CD4-positive, alpha-beta T cell (primary cell): Measurements from ENCODE around the gene SCUBE1. TPM values are rescaled to one million over a fixed set of nuclear protein-coding genes. Genes with fewer than 3 reads are reported as not detected.

Source experiments
- ATAC-seq: fragments of 200-7000 bp; cut with Tn5 transposase; one replicate; pipeline ENCODE4 v1.10.0; 2022; ENCODE audit warnings: mild to moderate bottlenecking; ENCODE audit not compliant: poor library complexity
- CTCF ChIA-PET: fragments of 350-600 bp; sonication (Branson Sonifier 250); formaldehyde crosslinking; loops from one replicate; lab custom pipeline; 2021; ENCODE audit warnings: antibody characterized with exemption, inconsistent platforms; lab: Charles Lee
- POLR2A ChIA-PET: fragments of 350-600 bp; sonication (Branson Sonifier 250); formaldehyde crosslinking; loops from one replicate; lab custom pipeline; 2021; ENCODE audit warnings: antibody characterized with exemption, inconsistent platforms; lab: Charles Lee
- DNase-seq, 14 experiments: peaks; one replicate each; pipeline ENCODE4 v3.0.0-alpha.2; 2013 to 2020; ENCODE audit warnings: mixed read lengths in 2 of 14
- H3K27ac ChIP-seq, 2 donors: one replicate each; pipeline versions ENCODE4 v1.5.1 to v1.7.0; 2013; ENCODE audit warnings: low read length in 2 of 2, low read depth in 1 of 2, mild to moderate bottlenecking in 1 of 2
- H3K27me3 ChIP-seq, 2 experiments: 1 replicate in 1 of 2; 2 replicates in 1 of 2; pipeline versions ENCODE4 v1.6.1 to v1.7.0; 2013; ENCODE audit warnings: low read length in 2 of 2, control low read depth in 1 of 2, mild to moderate bottlenecking in 1 of 2, moderate library complexity in 1 of 2; ENCODE audit not compliant: insufficient read depth in 2 of 2, control insufficient read depth in 1 of 2
- H3K36me3 ChIP-seq: one replicate; pipeline ENCODE4 v1.6.1; 2013; ENCODE audit warnings: low read length, control low read depth; ENCODE audit not compliant: insufficient read depth
- H3K4me1 ChIP-seq: one replicate; pipeline ENCODE4 v1.6.1; 2013; ENCODE audit warnings: low read length, control low read depth; ENCODE audit not compliant: insufficient read depth
- H3K4me3 ChIP-seq: one replicate; pipeline ENCODE4 v1.5.1; 2013; ENCODE audit warnings: mild to moderate bottlenecking, low read length, moderate library complexity
- H3K9me3 ChIP-seq, 2 experiments: 1 replicate in 1 of 2; 2 replicates in 1 of 2; pipeline versions ENCODE4 v1.6.1 to v1.7.0; 2013; ENCODE audit warnings: low read length in 2 of 2, mild to moderate bottlenecking in 2 of 2, control low read depth in 1 of 2, moderate library complexity in 1 of 2; ENCODE audit not compliant: control insufficient read depth in 1 of 2, insufficient read depth in 1 of 2
- H3K27ac Mint-ChIP-seq: one replicate; pipeline ENCODE4 v1.8.0; 2020; ENCODE audit warnings: mixed read lengths
- H3K27me3 Mint-ChIP-seq: one replicate; pipeline ENCODE4 v1.8.0; 2021; ENCODE audit warnings: mixed read lengths
- H3K36me3 Mint-ChIP-seq: one replicate; pipeline ENCODE4 v1.8.0; 2021; ENCODE audit warnings: low read depth, mixed read lengths
- H3K4me1 Mint-ChIP-seq: one replicate; pipeline ENCODE4 v1.8.0; 2021; ENCODE audit warnings: low read depth, mixed read lengths
- H3K4me3 Mint-ChIP-seq: one replicate; pipeline ENCODE4 v1.8.0; 2020; ENCODE audit warnings: mild to moderate bottlenecking, mixed read lengths
- H3K9me3 Mint-ChIP-seq: one replicate; pipeline ENCODE4 v1.8.0; 2020; ENCODE audit warnings: mixed read lengths
- intact Hi-C, 2 experiments: fragments of 100-400 bp; cut with DNase I in 1 of 2; cut with micrococcal nuclease in 1 of 2; formaldehyde crosslinking; loops; one replicate each; pipeline versions ENCODE4 v1.15.1 to v1.9.0; 2023 to 2025; cut with DNase I, micrococcal nuclease
- total RNA-seq, 174 experiments: library from RNA in 2 of 174; stranded (reverse) in 2 of 174; gene quantifications; one replicate each; pipeline ENCODE4 v1.2.3 and lab custom pipeline; 2021 to 2026
- TF ChIP-seq, protein P1 (sequence below): fragments of 200-600 bp; IDR thresholded peaks from one replicate; pipeline ENCODE4 v1.8.0; 2022; ENCODE audit warnings: antibody characterized with exemption, mild to moderate bottlenecking

SCUBE1 gene
- total RNA-seq, 2 experiments from 2014 or later, result not detected

DNA sequence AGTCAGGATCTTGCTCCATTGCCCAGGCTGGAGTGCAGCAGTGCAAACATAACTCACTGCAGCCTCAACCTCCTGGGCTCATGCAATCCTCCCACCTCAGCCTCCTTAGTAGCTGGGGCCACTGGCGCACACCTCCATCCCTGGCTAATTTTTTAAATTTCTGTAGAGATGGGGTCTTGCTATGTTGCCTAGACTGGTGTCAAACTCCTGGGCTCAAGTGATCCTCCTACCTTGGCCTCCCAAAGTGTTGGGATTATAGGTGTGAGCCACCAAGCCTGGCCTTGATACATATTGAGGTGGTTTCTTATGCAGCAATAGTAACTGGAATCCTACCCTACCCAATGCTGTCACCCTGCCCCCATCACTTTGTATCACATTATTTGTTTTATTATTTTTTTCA, 32.4 kb downstream of the SCUBE1 start:
- Mint-ChIP-seq H3K27ac (no peak overlapping the region), H3K4me3 (no peak overlapping the region), H3K4me1 (no peaks in the 10 kb centered on the region), H3K27me3 (no peaks in the 10 kb centered on the region), H3K36me3 (no peaks in the 10 kb centered on the region), H3K9me3 (no peaks in the 10 kb centered on the region)
- ATAC-seq (no peak), DNase-seq (no peak)
- Histone ChIP-seq H3K4me1 (no peaks in the 10 kb centered on the region), H3K9me3 (no peaks in the 10 kb centered on the region), H3K27me3 (no peaks in the 10 kb centered on the region), H3K27ac (no peak overlapping the region), H3K4me3 (no peak overlapping the region), H3K36me3 (no peaks in the 10 kb centered on the region)
- TF ChIP-seq, protein P1, sequence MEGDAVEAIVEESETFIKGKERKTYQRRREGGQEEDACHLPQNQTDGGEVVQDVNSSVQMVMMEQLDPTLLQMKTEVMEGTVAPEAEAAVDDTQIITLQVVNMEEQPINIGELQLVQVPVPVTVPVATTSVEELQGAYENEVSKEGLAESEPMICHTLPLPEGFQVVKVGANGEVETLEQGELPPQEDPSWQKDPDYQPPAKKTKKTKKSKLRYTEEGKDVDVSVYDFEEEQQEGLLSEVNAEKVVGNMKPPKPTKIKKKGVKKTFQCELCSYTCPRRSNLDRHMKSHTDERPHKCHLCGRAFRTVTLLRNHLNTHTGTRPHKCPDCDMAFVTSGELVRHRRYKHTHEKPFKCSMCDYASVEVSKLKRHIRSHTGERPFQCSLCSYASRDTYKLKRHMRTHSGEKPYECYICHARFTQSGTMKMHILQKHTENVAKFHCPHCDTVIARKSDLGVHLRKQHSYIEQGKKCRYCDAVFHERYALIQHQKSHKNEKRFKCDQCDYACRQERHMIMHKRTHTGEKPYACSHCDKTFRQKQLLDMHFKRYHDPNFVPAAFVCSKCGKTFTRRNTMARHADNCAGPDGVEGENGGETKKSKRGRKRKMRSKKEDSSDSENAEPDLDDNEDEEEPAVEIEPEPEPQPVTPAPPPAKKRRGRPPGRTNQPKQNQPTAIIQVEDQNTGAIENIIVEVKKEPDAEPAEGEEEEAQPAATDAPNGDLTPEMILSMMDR, result no peak
- CTCF ChIA-PET, result no interaction called here
- intact Hi-C loops, result no loop called here
- POLR2A ChIA-PET, result no interaction called here

DNA sequence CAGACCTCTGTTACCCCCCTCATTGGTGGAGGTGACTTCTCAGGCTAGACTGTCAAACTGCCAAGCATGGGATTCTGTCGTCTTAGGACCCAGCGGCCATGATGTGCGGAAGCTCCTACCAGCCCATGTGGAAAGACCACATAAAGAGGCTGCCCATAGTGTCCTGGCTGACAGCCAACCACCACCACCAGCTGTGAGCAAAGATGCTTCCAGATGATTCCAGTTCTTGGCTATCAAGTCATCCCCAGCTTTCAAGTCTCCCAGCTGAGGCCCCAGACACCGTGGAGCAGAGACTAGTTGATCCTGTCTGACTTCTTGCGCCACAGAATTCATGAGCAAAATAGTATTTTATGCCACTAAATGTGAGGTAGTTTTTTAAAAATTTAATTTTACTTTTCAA, 32.9 kb downstream of the SCUBE1 start:
- H3K4me3 Mint-ChIP-seq, result no peak overlapping the region
- CTCF ChIA-PET, result no interaction called here
- no peaks in the 10 kb centered on the region for H3K9me3 Mint-ChIP-seq
- H3K27me3 Mint-ChIP-seq, result no peaks in the 10 kb centered on the region
- no peaks in the 10 kb centered on the region for H3K36me3 Mint-ChIP-seq
- no peak overlapping the region for H3K27ac Mint-ChIP-seq
- no peaks in the 10 kb centered on the region for H3K4me1 ChIP-seq
- DNase-seq (no peak), ATAC-seq (no peak)
- intact Hi-C loops, result no loop called here
- no peaks in the 10 kb centered on the region for H3K4me1 Mint-ChIP-seq
- H3K36me3 ChIP-seq, result no peaks in the 10 kb centered on the region
- no peaks in the 10 kb centered on the region for H3K27me3 ChIP-seq
- no peaks in the 10 kb centered on the region for H3K9me3 ChIP-seq
- no peak overlapping the region for H3K4me3 ChIP-seq
- TF ChIP-seq, protein P1, result no peak
- no peak overlapping the region for H3K27ac ChIP-seq
- POLR2A ChIA-PET, result no interaction called here

DNA sequence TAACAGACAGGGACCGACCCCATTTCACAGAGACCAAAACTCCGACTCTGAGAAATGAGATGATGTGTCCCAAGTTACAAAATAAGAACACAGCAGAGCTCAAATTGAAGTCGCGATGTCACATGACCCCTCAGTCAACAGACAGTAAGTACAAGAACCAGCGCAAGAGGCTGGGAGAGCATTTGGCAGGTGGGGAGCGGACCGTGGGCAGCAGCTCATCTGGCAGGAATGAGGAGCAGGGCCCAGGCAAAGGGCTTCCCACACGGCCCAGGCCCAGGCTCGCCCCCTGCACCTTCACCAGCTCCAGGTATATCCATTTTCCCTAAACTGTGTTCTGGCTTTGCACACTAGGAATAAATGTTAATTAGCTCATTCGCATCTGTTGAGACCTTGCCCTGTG, 34.3 kb downstream of the SCUBE1 start:
- intact Hi-C loops, result no loop called here
- Mint-ChIP-seq H3K36me3 (no peaks in the 10 kb centered on the region), H3K4me3 (no peak overlapping the region), H3K27ac (no peak overlapping the region), H3K4me1 (no peaks in the 10 kb centered on the region), H3K27me3 (no peaks in the 10 kb centered on the region), H3K9me3 (no peaks in the 10 kb centered on the region)
- Histone ChIP-seq H3K9me3 (no peaks in the 10 kb centered on the region), H3K27ac (no peak overlapping the region), H3K4me1 (no peaks in the 10 kb centered on the region), H3K4me3 (no peak overlapping the region), H3K27me3 (no peaks in the 10 kb centered on the region), H3K36me3 (no peaks in the 10 kb centered on the region)
- TF ChIP-seq, protein P1, result no peak
- CTCF ChIA-PET, result no interaction called here
- ATAC-seq (no peak), DNase-seq (no peak)
- POLR2A ChIA-PET, result no interaction called here
